Kidney (tissue), 14 donors: ENCODE measurements around the gene MS4A10. TPM values are rescaled to one million over a fixed set of nuclear protein-coding genes. Genes with fewer than 3 reads are reported as not detected.

Source experiments
- DNase-seq, 5 donors: peaks; one replicate each; pipeline ENCODE4 v3.0.0-alpha.2; 2013 to 2020
- FAIRE-seq: peaks from 2 replicates; lab custom pipeline; 2012; peaks lifted over from hg19 to GRCh38; lab: Jason Lieb, UNC
- H3K27ac ChIP-seq, 2 donors: one replicate each; pipeline ENCODE4 v1.7.0; 2013; ENCODE audit warnings: low read depth in 2 of 2, low read length in 2 of 2, inconsistent platforms in 1 of 2
- H3K27me3 ChIP-seq: one replicate; pipeline ENCODE4 v1.7.1; 2013; ENCODE audit warnings: low read length, inconsistent platforms; ENCODE audit not compliant: control insufficient read depth, insufficient read depth
- H3K36me3 ChIP-seq, 3 donors: one replicate each; pipeline versions ENCODE4 v1.7.0 to v1.7.1; 2013; ENCODE audit warnings: low read length in 3 of 3, control low read depth in 1 of 3, inconsistent platforms in 1 of 3; ENCODE audit not compliant: insufficient read depth in 3 of 3, control insufficient read depth in 2 of 3
- H3K4me1 ChIP-seq, 3 donors: one replicate each; pipeline versions ENCODE4 v1.7.0 to v1.7.1; 2013; ENCODE audit warnings: low read length in 3 of 3, inconsistent platforms in 1 of 3, low read depth in 1 of 3; ENCODE audit not compliant: control insufficient read depth in 2 of 3, insufficient read depth in 2 of 3
- H3K4me3 ChIP-seq, 3 donors: one replicate each; pipeline versions ENCODE4 v1.7.0 to v1.8.1; 2013; ENCODE audit warnings: low read length in 3 of 3, control low read depth in 1 of 3, inconsistent platforms in 1 of 3
- H3K9ac ChIP-seq, 3 donors: one replicate each; pipeline versions ENCODE4 v1.7.0 to v1.7.1; 2013; ENCODE audit warnings: low read length in 3 of 3, control low read depth in 1 of 3, inconsistent platforms in 1 of 3
- H3K9me3 ChIP-seq, 3 donors: one replicate each; pipeline versions ENCODE4 v1.7.0 to v1.7.1; 2013; ENCODE audit warnings: low read length in 3 of 3, control low read depth in 1 of 3, inconsistent platforms in 1 of 3; ENCODE audit not compliant: control insufficient read depth in 2 of 3, insufficient read depth in 1 of 3
- CTCF ChIP-seq: IDR thresholded peaks from 3 replicates; pipeline ENCODE4 v1.5.1; 2012; ENCODE audit warnings: mild to moderate bottlenecking, moderate library complexity, borderline replicate concordance; ENCODE audit not compliant: insufficient read depth; ENCODE audit errors: extremely low read depth
- intact Hi-C: fragments of 100-400 bp; cut with DNase I; formaldehyde crosslinking; loops from one replicate; pipeline ENCODE4 v1.11.1; 2022
- polyA plus RNA-seq: library from polyadenylated mRNA; stranded (reverse); fragments of 350-450 nt; fragmentation: Illumina TruSeq; extraction: RNeasy Lipid Tissue Mini Kit (QIAGEN cat#74804); gene quantifications from one replicate; pipeline ENCODE4 v1.2.3, GENCODE V29; 2014; ENCODE audit warnings: low read depth, low replicate concordance; ENCODE audit not compliant: insufficient read depth
- total RNA-seq: library from RNA; stranded (reverse); fragmentation: NEBNext Ultra II Directional; extraction: Animal tissue kit (Norgen Biotek cat#: 25700); gene quantifications from one replicate; pipeline ENCODE4 v1.2.1, GENCODE V29; 2021
- donor health status: control.
- donor health status: control.
- donor health status: control.
- donor health status: control.
- donor health status: control.
- donor health status: DM: yes; HTN: yes; CAD: no.
- donor health status: Normal renal cell carcinoma (clear cell type).

Gene MS4A10
- total and polyA plus RNA-seq, 2 donors from 2014 or later = 1.1 TPM; not detected in 1

- Histone ChIP-seq H3K4me3 (no peak overlapping the region), H3K9ac (no peak overlapping the region), H3K9me3 (no peaks in the 10 kb centered on the region), H3K4me1 (no peaks in the 10 kb centered on the region), H3K36me3 (no peaks in the 10 kb centered on the region), H3K27ac (no peak overlapping the region), H3K27me3 (no peaks in the 10 kb centered on the region)
- FAIRE-seq (no peak), DNase-seq (no peak)
- intact Hi-C loops = no loop called here
- TF ChIP-seq CTCF = no peak
Observed at GRCh38 chr11:60761436-60762190, 23.5 kb upstream of the MS4A10 start.

- no peak overlapping the region for H3K27ac ChIP-seq
- H3K4me3 ChIP-seq = no peak overlapping the region
- no peaks in the 10 kb centered on the region for H3K9me3 ChIP-seq
- no peaks in the 10 kb centered on the region for H3K4me1 ChIP-seq
- no peak for TF ChIP-seq CTCF
- no peak overlapping the region for H3K9ac ChIP-seq
- intact Hi-C loops = no loop called here
- no peaks in the 10 kb centered on the region for H3K36me3 ChIP-seq
- H3K27me3 ChIP-seq = no peaks in the 10 kb centered on the region
- FAIRE-seq (no peak), DNase-seq (peak in 1 of 5 donors; percentile 34)
Observed at GRCh38 chr11:60762851-60763691, 22.1 kb upstream of the MS4A10 start.

- H3K9ac ChIP-seq = no peak overlapping the region
- H3K27ac ChIP-seq = no peak overlapping the region
- no peak for TF ChIP-seq CTCF
- DNase-seq (no peak), FAIRE-seq (no peak)
- H3K4me1 ChIP-seq = no peaks in the 10 kb centered on the region
- no peaks in the 10 kb centered on the region for H3K9me3 ChIP-seq
- no peaks in the 10 kb centered on the region for H3K36me3 ChIP-seq
- no peak overlapping the region for H3K4me3 ChIP-seq
- no peaks in the 10 kb centered on the region for H3K27me3 ChIP-seq
- intact Hi-C loops = no loop called here
Observed at GRCh38 chr11:60763692-60764369, 21.3 kb upstream of the MS4A10 start.
